A549 (cell line): ENCODE measurements around the gene GBF1. TPM values are rescaled to one million over a fixed set of nuclear protein-coding genes. Genes with fewer than 3 reads are reported as not detected.

Experiments used
- ATAC-seq, 2 experiments: fragments of 200-7000 bp in 1 of 2; fragments of >200 bp in 1 of 2; cut with Nextera tagmentation in 1 of 2; cut with Tn5 transposase in 1 of 2; 3 replicates each; pipeline versions ENCODE4 v1.8.0 to v1.9.1; 2018 to 2020; ENCODE audit warnings: mild to moderate bottlenecking in 1 of 2, moderate library complexity in 1 of 2
- CTCF ChIA-PET: fragments of 300-600 bp; sonication (Branson Sonifier 250); formaldehyde crosslinking; extraction: SDS; loops from one replicate; lab custom pipeline; 2021; ENCODE audit warnings: antibody characterized with exemption, inconsistent platforms; lab: Yijun Ruan, JAX
- POLR2A ChIA-PET: fragments of 350-600 bp; formaldehyde crosslinking; extraction: SDS; loops from one replicate; lab custom pipeline; 2021; ENCODE audit warnings: antibody characterized with exemption, inconsistent platforms; lab: Yijun Ruan, JAX
- DNase-seq, 2 experiments: peaks; one replicate each; pipeline versions ENCODE4 v3.0.0 to v3.0.0-alpha.2; 2011 to 2016; ENCODE audit warnings: low read depth in 1 of 2, low spot score in 1 of 2
- FAIRE-seq: peaks from 2 replicates; lab custom pipeline; 2011; peaks lifted over from hg19 to GRCh38; lab: Jason Lieb, UNC
- H3K27ac ChIP-seq, 2 experiments: fragments of >200 bp; sonication (Bioruptor Twin); formaldehyde crosslinking; 3 replicates each; pipeline ENCODE4 v1.5.1; 2016 to 2017
- H3K4me1 ChIP-seq: fragments of >200 bp; sonication (Bioruptor Twin); formaldehyde crosslinking; 3 replicates; pipeline ENCODE4 v1.6.1; 2016
- H3K4me2 ChIP-seq: fragments of >200 bp; sonication (Bioruptor Twin); formaldehyde crosslinking; 3 replicates; pipeline ENCODE4 v1.6.1; 2016
- H3K4me3 ChIP-seq: fragments of >200 bp; sonication (Bioruptor Twin); formaldehyde crosslinking; 3 replicates; pipeline ENCODE4 v1.5.1; 2016
- H3K9me3 ChIP-seq: fragments of >200 bp; sonication (Bioruptor Twin); formaldehyde crosslinking; 3 replicates; pipeline ENCODE4 v1.6.1; 2016
- ATOH8 ChIP-seq: fragments of 250-450 bp; sonication (Bioruptor Pico); IDR thresholded peaks from 2 replicates; pipeline ENCODE4 v1.5.0; 2020; ENCODE audit warnings: low read depth, mild to moderate bottlenecking, moderate library complexity
- EHF ChIP-seq: fragments of 250-450 bp; sonication (Bioruptor Pico); IDR thresholded peaks from 2 replicates; pipeline ENCODE4 v1.5.0; 2020; ENCODE audit warnings: mild to moderate bottlenecking
- EHMT2 ChIP-seq: fragments of 200-600 bp; sonication (generic); IDR thresholded peaks from 2 replicates; pipeline ENCODE4 v1.6.1; 2016; ENCODE audit warnings: antibody characterized with exemption, low read depth, mild to moderate bottlenecking, moderate library complexity
- ELK1 ChIP-seq: fragments of 150-350 bp; IDR thresholded peaks from 2 replicates; pipeline ENCODE4 v1.6.1; 2014; ENCODE audit warnings: low read depth, mild to moderate bottlenecking, low read length
- FOXS1 ChIP-seq: fragments of 250-450 bp; sonication (Bioruptor Pico); IDR thresholded peaks from 2 replicates; pipeline ENCODE4 v1.5.0; 2020; ENCODE audit warnings: mild to moderate bottlenecking, moderate library complexity
- HOXA7 ChIP-seq: fragments of 250-450 bp; sonication (Bioruptor Pico); IDR thresholded peaks from 2 replicates; pipeline ENCODE4 v1.5.0; 2020; ENCODE audit warnings: mild to moderate bottlenecking, moderate library complexity
- MAX ChIP-seq: IDR thresholded peaks from 2 replicates; pipeline ENCODE4 v1.6.1; 2012
- MYC ChIP-seq: IDR thresholded peaks from 2 replicates; pipeline ENCODE4 v1.6.1; 2012; ENCODE audit warnings: mild to moderate bottlenecking, inconsistent platforms, low read length, improper control_type of control experiment, borderline replicate concordance
- POLR2AphosphoS2 ChIP-seq: conservative IDR thresholded peaks from 2 replicates; pipeline ENCODE4 v1.6.1; 2012; ENCODE audit warnings: low read length, improper control_type of control experiment, inconsistent platforms
- RCOR1 ChIP-seq: fragments of 150-350 bp; IDR thresholded peaks from 2 replicates; pipeline ENCODE4 v1.6.1; 2014; ENCODE audit warnings: antibody characterized with exemption, low read length, low read depth
- RFX5 ChIP-seq: fragments of 450-650 bp; IDR thresholded peaks from 2 replicates; pipeline ENCODE4 v1.7.1; 2014; ENCODE audit warnings: antibody characterized with exemption, mild to moderate bottlenecking, moderate library complexity
- SREBF2 ChIP-seq: fragments of 450-650 bp; IDR thresholded peaks from 2 replicates; pipeline ENCODE4 v1.6.1; 2014; ENCODE audit warnings: mild to moderate bottlenecking, moderate library complexity
- ZSCAN20 ChIP-seq: fragments of 250-450 bp; sonication (Bioruptor Pico); IDR thresholded peaks from 2 replicates; pipeline ENCODE4 v1.8.0; 2022; ENCODE audit warnings: mild to moderate bottlenecking, moderate library complexity
- WGBS: methylation state at CpG from one replicate; pipeline ENCODE4 v1.1.6; 2017; ENCODE audit errors: missing lambda C conversion rate; 5-methylcytosine and 5-hydroxymethylcytosine counted together
- polyA plus RNA-seq, 4 experiments: library from polyadenylated mRNA; depleted of rRNA in 3 of 4; stranded (reverse); fragments of >200 nt; fragmentation: RNase III in 1 of 4; extraction: RNeasy Plus Mini Kit Qiagen cat#74134 plus additional on column Dnase treatment in 1 of 4; gene quantifications; 2 replicates in 3 of 4; 3 replicates in 1 of 4; pipeline ENCODE4 v1.2.3, GENCODE V29; 2011 to 2017
- TF ChIP-seq, protein P1 (sequence below): IDR thresholded peaks from 2 replicates; pipeline ENCODE4 v1.6.1; 2012; ENCODE audit warnings: low read depth, borderline replicate concordance
- TF ChIP-seq, protein P2 (sequence below): fragments of 250-450 bp; sonication (Bioruptor Pico); IDR thresholded peaks from 2 replicates; pipeline ENCODE4 v1.5.0; 2021; ENCODE audit warnings: mild to moderate bottlenecking, moderate library complexity, borderline replicate concordance
- TF ChIP-seq, protein P3 (sequence below): fragments of >200 bp; sonication (Bioruptor Twin); formaldehyde crosslinking; IDR thresholded peaks from 2 replicates; pipeline ENCODE4 v1.6.1; 2016
- TF ChIP-seq, protein P4 (sequence below): IDR thresholded peaks from 2 replicates; pipeline ENCODE4 v1.6.1; 2012

Gene GBF1
- polyA plus RNA-seq, 2 of the 4 experiments (the other 2 are of a cell fraction): 20.4 to 21.3 TPM

DNA sequence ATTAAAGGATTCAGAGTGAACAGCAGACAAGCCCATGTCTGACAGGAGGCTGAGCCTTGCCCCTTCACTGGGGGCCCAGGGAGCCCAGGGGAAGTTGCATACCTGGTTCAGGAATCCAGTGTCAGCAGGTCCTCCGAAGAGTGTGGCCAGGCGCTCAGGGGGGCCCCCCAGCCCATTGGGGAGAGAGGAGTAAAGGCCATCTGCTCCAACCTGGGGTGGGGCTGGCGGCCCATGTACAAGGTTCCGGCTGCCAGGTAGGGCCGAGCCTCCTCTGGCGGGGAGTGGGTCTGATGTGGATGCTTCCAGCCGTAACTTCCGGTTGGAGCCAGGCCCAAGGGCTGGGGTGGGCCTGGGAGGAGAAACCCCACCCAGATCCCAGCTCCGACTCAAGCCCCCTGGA is 171.0 kb downstream of the GBF1 start:
- Histone ChIP-seq H3K9me3 (no peaks in the 10 kb centered on the region), H3K4me2 (no peak overlapping the region), H3K27ac (no peak overlapping the region), H3K4me1 (peaks cover 16% of the 10 kb centered on the region; the same call in 2 of the 3 replicates), H3K4me3 (no peak overlapping the region)
- DNase-seq (no peak), FAIRE-seq (no peak), ATAC-seq (no peak)
- CTCF ChIA-PET: interaction anchor here (0.9 to 7.7 kb wide), 3 partner anchors 12 to 23 kb away, joined by 4 to 90 read pairs (median 72); no protein-coding TSS in a partner anchor
- TF ChIP-seq EHF (CRISPR knock-in tag) (no peak), POLR2AphosphoS2 (no peak), SREBF2 (no peak), MAX (no peak), FOXS1 (CRISPR knock-in tag) (no peak)
- TF ChIP-seq, protein P1, sequence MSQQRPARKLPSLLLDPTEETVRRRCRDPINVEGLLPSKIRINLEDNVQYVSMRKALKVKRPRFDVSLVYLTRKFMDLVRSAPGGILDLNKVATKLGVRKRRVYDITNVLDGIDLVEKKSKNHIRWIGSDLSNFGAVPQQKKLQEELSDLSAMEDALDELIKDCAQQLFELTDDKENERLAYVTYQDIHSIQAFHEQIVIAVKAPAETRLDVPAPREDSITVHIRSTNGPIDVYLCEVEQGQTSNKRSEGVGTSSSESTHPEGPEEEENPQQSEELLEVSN: no peak
- TF ChIP-seq, protein P2, sequence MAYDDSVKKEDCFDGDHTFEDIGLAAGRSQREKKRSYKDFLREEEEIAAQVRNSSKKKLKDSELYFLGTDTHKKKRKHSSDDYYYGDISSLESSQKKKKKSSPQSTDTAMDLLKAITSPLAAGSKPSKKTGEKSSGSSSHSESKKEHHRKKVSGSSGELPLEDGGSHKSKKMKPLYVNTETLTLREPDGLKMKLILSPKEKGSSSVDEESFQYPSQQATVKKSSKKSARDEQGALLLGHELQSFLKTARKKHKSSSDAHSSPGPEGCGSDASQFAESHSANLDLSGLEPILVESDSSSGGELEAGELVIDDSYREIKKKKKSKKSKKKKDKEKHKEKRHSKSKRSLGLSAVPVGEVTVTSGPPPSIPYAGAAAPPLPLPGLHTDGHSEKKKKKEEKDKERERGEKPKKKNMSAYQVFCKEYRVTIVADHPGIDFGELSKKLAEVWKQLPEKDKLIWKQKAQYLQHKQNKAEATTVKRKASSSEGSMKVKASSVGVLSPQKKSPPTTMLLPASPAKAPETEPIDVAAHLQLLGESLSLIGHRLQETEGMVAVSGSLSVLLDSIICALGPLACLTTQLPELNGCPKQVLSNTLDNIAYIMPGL: no peak
- 60% methylated on average over 8 of the region's 9 CpGs for WGBS
- POLR2A ChIA-PET: interaction anchor here (0.7 kb wide), 1 partner anchor 16 kb away, joined by 3 read pairs; the partner anchor contains the start of gene CUEDC2

DNA sequence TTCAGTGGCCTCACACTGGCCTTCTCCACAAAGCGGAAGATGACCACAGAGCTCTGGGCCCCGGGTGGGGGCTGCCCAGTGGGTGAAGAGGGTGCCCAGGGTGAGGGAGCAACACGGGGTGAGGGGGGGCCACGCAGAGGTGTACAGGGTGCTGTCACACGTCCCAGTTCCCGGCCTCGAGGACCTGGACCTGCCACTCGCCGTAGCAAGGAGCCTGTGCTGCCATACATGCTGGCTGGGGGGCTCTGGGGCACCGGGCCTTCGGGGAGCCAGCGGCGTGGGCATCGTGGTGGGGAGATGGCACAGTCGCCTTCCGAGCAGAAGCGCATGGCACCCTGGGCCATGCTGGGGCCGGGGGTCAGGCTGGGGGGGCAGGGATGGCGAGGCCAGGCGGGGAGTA is 171.4 kb downstream of the GBF1 start:
- no peak overlapping the region for H3K4me3 ChIP-seq
- ChIA-PET CTCF (interaction anchor here (0.9 to 7.7 kb wide), 3 partner anchors 13 to 23 kb away, joined by 4 to 72 read pairs (median 9); no protein-coding TSS in a partner anchor), POLR2A (interaction anchor here (0.7 kb wide), 1 partner anchor 16 kb away, joined by 3 read pairs; the partner anchor contains the start of gene CUEDC2)
- TF ChIP-seq, protein P3, sequence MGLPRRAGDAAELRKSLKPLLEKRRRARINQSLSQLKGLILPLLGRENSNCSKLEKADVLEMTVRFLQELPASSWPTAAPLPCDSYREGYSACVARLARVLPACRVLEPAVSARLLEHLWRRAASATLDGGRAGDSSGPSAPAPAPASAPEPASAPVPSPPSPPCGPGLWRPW: no peak
- TF ChIP-seq EHF (CRISPR knock-in tag): no peak
- TF ChIP-seq EHMT2: no peak
- no peak for TF ChIP-seq MYC
- TF ChIP-seq, protein P4, sequence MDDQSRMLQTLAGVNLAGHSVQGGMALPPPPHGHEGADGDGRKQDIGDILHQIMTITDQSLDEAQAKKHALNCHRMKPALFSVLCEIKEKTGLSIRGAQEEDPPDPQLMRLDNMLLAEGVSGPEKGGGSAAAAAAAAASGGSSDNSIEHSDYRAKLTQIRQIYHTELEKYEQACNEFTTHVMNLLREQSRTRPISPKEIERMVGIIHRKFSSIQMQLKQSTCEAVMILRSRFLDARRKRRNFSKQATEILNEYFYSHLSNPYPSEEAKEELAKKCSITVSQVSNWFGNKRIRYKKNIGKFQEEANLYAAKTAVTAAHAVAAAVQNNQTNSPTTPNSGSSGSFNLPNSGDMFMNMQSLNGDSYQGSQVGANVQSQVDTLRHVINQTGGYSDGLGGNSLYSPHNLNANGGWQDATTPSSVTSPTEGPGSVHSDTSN: no peak
- no peak for TF ChIP-seq MAX
- TF ChIP-seq ZSCAN20 (CRISPR knock-in tag): no peak
- TF ChIP-seq ELK1: no peak
- TF ChIP-seq ATOH8 (CRISPR knock-in tag): no peak
- TF ChIP-seq RCOR1: no peak
- no peak for TF ChIP-seq HOXA7 (CRISPR knock-in tag)
- TF ChIP-seq RFX5: no peak
- no peak overlapping the region for H3K4me2 ChIP-seq
- 30% methylated on average over 2 of the region's 20 CpGs for WGBS
- H3K9me3 ChIP-seq: no peaks in the 10 kb centered on the region
- peaks cover 16% of the 10 kb centered on the region; the same call in 2 of the 3 replicates for H3K4me1 ChIP-seq
- DNase-seq: no peak
- no peak overlapping the region for H3K27ac ChIP-seq
- FAIRE-seq: no peak
- ATAC-seq: no peak
